ENCODE data around the gene RALBP1.
A peak's percentile ranks its signal among the peaks of the same experiment; 100 is the strongest.

Gene RALBP1

DNA sequence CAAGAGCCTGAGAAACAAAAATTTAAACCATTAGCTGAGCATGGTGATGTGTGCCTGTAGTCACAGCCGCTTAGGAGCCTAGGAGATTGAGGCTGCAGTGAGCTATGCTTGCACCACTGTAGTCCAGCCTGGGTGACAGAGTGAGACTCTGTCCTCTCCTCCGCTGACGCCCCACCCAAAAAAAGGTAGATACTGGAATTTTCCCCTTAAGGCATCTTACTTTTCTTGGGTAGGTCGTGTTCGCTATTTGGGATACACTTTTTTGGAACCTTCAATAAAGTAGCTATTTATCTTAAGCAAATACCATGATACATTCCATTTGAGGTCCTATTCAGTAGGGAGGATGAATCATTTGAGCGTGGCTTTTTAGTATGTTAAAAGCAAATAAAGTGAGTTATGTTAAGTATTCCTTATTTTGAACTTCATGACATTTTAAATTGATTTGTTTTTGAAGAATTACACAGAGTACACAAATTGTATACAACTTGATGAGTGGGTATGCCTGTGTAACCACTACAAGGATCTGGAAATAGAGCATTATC is 38.7 kb downstream of the RALBP1 start:
- no peak for DNase-seq

DNA sequence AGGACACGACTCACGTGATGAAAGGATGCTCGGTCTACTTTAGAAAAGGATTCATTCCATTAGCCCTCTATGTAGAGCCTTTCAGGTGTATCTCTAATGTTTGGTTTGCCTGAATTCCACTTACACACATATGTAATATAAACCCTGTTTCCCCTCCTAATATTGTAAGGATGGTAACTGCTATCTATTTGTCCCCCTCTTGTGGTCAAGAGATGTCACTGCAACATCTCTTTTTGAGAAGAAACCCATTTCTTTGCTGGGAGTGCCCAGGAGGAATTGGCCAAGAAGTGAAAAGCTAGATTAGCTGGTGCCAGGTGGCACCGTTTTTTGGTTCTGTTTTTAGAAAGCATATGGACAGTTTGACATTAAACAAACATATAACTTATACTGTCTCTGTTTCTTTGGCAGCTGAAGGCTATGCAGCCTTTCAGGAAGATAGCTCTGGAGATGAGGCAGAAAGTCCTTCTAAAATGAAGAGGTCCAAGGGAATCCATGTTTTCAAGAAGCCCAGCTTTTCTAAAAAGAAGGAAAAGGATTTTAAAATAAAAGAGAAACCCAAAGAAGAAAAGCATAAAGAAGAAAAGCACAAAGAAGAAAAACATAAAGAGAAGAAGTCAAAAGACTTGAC is 41.2 kb downstream of the RALBP1 start:
- DNase-seq = no peak

DNA sequence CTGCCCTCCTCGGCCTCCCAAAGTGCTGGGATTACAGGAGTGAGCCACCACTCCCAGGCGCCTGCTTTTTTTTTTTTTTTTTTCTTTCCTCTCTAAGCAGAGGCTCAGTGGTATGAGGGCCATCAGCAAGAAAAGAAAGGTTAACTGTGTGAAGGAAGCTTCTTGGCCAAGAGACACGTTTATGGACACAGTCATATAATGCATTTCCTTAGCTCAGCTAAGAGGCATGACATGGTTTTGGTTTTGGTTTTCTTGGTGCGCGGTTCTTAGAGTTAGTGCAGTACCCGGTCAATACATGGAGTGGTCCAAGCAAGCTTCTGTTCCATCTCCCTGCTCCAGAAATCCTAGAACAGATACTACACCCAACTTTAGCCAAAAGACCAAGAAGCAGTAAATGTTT is 42.6 kb downstream of the RALBP1 start:
- DNase-seq = no peak

DNA sequence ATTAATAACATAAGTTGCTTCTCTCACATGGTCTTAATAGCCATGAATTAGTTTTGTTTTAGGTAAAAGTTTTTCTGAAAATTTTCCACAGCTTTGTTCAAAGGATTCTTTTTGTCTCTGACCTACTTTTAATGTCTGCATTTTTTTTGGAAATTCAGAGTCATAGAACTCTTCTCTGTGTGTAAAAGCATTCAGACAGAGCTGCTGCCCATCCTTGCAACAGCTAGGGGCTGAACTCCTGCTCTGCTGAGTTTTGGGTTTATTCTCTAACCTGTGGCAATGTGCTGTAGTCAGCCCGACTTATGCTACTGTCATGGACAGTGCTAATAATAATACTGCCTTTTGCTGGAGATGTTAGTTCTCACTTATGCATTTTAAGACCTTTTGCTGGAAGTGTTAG is 44.1 kb downstream of the RALBP1 start:
- DNase-seq = no peak

DNA sequence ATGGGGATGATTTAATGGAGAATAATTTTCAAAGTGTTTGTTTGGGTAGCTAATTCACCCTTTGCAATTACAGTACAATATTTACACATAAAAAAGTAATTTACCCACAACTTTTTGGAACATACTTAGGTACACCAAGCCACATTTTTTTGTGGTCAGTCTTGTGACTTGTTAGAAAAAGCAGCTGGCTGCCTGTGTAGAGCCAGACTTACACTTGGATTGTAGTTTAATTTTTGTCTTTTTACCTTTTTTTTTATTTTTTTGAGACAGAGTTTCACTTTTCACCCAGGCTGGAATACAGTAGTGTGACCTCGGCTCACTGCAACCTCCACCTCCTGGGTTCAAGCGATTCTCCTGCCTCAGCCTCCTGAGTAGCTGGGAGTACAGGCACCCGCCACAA is 45.4 kb downstream of the RALBP1 start:
- no peak for DNase-seq

DNA sequence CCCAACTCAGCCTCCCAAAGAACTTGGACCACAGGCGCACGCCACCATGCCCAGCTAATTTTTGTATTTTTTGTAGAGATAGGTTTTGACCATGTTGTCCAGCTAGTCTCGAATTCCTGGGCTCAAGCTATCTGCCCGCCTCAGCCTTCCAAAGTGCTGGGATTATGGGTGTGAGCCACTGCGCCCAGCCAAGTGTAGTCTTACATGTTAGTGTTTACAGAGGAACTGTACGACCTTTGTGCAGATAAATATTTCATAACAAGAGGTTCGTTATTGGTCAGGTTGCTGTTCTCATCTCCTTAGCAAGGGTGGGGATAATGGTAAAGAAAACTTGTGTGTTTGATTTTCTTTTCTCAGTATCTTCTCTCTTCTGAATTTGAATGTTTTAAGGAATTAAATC is 46.5 kb downstream of the RALBP1 start:
- no peak for DNase-seq

DNA sequence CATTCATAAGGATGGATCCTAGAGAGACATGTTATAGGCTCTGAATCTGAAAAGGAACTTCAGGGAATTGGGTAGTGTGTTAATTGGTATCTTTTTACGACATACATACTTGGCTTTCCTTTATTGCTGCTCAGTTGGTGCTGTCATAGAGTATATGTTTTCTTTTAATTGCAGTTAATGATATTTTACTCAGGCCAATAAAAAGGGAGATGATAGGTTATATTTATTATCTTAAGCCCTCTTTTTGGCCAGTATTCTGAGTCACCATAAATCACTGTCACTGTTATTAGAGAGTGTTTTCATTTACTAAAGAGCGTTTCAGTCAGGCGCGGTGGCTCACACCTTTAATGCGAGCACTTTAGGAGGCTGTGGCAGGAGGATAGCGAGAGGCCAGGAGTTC is 47.6 kb downstream of the RALBP1 start:
- DNase-seq = no peak

DNA sequence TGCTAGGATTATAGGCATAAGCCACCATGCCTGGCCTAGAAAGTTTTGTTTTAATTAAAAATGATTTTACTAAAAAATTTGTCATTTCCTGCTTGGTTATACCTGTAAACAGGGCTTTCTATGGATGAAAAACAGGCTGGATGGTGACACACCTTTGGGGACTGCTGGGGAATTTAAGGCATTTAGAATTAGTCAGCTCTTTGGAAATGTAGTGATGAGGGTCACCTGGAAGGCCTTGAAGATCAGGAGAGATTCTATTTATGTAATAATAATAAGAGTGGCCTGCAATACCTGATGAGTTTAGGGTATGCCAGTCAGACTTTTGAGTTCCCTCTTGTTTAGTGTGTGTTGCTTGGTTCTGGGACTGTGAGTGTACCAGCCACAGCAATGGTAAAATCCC is 51.1 kb downstream of the RALBP1 start:
- no peak for DNase-seq

DNA sequence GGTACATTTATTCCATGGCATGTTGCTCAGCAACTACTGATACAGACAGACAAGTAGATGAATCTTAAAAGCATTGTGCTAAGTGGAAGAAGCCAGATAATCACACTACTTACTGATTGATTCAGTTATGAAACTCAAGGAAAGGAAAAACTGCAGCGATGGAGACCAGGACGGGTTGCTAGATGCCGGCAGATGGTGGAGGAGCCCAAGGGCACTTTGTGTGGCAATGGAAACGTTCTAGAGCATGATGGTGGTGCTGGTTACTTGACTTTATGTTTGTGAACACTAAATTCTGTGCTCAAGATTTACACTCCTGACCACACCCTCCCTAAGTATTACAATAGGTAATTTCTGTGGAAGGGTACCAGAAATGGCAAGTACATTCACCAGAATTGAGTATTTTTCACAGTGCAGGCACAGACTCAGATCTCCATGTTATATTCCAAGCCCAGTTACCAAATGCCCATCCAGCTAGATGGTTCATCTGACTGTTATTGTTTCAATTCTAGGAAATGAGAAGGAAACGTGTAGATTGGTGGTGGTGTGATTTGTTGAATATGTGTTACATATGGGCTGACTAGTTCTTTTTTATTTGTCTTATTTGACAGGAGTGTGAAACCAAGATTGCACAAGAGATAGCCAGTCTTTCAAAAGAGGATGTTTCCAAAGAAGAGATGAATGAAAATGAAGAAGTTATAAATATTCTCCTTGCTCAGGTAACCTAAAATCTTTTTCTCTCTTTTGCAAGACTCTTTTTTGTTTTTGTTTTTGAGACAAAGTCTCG is 55.1 kb downstream of the RALBP1 start:
- no peak for DNase-seq

DNA sequence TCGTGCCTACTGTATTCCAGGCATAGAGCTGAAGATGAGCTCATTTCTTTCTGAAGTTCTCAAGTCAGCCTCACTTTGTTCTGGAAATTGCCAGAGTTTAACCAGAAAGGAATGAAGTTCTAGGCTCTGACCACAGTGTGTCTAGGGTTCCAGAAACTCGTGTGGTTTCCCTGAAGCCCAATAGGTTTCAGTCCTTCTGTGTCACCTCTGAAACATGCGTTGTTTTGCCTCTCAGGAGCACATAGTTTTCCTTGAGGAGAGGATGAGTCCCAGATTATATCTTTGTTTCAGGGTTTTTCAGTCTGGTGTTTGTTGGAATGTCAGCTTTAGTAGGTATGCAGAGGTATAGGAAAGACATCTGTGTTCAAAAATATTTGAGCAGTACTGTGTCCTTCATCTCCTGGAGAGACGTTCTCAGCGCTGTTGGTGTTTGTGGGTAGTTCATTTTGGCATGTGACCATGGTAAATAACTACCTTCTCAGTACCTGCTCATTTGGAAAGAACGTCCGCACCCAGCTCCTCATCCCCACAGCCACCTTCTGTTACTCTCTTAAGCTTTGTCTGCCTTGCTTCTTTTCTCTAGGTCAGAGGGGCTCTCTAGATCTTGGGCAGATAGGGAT is 56.6 kb downstream of the RALBP1 start:
- no peak for DNase-seq

DNA sequence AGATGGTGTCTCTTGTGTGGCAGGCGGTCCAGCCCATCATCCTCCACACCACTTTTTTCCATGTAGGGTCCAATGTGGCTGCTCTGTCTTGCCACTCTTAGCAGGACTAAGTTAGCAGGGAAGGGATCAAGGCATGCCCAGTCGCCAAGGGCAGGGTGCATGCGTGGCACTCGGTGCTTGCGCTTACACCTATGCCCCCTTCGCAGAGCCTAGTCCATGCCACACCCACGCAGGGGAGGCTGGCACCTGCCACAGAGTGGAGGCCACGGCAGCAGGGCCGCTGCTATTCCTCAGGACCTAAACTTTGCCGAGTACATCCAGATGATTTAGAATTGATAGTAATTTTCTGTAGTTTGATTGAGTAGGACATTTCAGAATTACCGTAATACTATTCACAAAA is 59.5 kb downstream of the RALBP1 start:
- DNase-seq = no peak

DNA sequence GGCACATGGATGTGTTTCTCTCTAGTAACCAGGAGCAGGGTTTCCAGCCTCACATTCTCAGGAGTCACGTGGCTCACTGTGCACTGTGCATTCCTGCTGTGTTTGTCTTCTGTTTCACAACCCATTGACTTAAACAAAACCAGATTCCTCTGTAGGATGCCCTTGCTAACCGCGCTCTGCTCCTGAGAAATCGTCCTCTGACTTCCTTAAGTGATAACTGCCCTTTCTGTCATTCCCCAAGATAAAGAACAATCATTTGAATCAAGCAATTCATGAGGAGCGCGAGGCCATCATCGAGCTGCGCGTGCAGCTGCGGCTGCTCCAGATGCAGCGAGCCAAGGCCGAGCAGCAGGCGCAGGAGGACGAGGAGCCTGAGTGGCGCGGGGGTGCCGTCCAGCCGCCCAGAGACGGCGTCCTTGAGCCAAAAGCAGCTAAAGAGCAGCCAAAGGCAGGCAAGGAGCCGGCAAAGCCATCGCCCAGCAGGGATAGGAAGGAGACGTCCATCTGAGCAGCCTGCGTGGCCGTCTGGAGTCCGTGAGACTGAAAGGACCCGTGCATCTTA is 60.2 kb downstream of the RALBP1 start:
- DNase-seq = no peak

DNA sequence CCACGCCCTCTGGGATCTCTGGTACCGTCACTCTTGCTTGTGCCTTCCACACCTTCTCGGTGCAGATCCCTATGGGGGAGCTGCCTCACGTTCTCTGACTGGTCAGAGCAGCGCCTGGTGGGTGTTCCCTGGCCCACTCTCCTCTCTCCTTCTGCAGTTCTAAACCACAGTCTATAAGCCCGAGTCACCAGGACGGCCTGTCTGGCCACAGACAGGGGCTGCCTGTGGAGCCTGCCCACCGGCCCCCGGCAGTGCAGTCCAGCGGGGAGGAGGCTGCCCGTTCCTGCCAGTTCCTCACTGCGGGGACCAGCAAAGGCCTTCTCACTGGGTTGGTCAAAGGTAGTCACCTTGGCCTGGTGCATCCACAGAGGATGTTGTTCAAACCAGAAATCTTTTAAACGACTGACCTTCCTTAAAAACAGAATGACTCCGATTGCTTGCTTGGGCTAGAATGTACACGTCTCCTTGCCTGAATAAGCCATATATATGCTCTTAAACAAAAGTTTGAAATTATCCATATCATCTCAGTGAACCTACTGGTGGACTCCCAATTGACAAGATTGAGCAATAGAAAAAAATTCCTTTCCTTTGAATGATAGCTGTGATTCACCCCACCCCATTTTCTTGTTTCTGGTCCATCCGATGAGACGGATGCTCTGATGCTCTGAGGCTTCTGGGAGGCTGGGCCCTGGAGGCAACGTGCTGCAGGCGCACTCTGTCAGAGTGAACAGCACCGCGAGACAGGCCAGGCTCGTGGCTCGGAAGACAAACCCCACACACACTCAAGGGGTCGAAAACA is 61.2 kb downstream of the RALBP1 start:
- DNase-seq = no peak

DNA sequence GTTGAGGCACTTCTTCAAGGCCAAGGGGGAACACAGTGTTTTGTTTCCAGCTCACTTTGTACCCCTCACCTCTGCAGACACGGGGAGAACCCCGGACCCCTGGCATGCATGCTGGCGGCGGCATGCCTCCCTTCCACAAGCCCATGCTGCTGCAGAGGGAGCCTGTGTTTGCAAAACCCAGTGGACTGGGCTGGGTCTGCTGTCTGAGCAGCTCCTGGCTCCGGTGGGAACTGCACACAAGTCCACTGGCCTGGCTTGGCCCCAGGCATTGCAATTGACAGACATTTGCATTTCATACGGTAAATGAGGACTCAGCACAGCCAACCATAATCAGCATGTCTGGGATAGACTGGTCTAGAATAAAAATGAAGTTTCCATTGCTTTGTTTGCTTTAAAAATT is 62.4 kb downstream of the RALBP1 start:
- DNase-seq = no peak

DNA sequence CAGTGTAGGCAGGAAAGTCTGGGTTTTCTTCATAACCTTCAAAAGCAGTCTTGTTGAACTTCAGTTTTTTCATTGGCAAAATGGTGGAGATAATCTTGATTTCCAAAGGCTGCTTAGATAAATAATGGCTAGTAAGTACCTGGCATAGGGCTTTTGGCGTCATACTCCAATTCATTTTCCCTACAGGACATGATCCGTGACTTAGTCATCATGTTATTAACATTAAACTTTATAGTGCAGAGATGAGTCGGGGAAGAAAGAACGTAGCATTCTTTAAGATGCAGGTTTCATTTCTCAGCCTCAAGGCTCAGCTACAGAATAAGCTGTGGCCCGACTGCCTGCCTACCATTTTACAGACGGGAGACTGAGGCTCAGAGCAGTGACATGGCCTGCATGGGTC is 64.0 kb downstream of the RALBP1 start:
- DNase-seq = no peak

DNA sequence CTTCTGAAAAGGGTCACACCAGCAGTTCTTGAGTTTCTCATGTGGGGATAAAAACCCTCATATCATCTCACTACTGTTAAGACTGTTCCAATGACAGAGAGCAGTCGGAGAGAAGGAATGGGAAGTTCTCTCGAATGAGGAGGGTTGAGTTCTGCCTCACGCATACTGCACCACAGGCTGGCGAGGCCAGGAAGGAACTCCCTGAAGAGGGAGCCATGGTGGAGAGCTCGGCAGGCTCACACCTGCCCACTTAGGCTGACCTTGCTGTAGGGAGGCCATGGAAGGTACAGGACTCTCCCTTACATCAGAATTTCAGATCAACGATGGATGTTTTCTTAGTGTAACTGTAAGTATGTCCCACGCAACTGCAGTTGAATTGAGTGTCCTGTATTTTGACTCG is 64.6 kb downstream of the RALBP1 start:
- DNase-seq = no peak

DNA sequence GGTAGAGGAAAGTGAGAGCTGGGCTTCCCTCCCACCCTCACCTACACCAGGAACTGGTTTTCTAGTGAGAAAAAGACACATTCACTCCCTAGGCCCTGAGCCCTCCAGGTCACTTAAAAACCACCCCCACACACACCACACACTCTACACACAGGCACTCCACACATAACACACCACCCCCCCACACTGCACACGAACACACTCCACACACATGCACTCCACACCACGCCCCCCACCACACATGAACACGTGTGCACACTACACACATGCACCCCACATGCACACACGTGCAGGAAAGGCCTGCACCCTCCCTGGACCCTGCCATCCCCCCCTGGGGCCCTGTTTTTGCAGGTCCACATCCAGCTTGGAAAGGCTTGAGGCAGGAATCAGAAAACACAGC is 67.6 kb downstream of the RALBP1 start:
- no peak for DNase-seq

DNA sequence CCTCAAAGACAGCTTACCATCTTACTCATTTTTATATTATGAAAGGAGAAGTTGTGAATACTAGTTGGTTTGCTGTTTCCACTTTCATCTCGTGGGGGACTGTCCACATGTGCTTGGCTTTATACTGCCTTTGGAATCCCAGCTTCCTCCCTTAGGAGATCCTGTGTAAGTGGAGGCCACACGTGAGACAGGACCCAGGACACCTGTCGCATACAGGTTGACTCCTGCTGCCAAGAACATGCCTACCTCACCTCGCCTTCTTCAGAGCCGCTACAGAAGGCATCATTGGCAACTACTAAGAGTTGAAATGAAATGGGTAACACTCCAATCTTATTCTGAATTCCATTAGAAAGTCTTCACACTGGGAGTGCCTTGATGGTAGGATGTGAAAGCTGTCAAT is 69.7 kb downstream of the RALBP1 start:
- DNase-seq = no peak

DNA sequence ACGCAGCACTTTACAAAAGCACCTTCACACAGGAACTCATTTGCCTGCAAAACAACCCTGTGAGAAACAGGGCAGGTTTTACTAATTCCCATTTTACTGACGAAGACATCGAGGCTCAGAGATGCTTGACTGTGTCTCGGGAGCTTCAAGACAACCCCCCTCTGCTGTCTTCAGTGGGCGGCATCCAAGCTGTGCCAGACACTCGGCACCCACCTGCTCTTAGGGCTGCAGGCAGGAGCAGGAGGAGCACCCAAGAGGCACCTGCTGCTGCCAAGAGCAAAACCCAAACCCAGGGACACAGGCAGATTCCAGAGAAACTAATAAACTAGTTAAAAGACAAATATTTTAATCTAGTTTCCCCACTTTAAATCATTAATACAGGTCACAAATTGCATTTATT is 71.2 kb downstream of the RALBP1 start:
- DNase-seq = no peak

DNA sequence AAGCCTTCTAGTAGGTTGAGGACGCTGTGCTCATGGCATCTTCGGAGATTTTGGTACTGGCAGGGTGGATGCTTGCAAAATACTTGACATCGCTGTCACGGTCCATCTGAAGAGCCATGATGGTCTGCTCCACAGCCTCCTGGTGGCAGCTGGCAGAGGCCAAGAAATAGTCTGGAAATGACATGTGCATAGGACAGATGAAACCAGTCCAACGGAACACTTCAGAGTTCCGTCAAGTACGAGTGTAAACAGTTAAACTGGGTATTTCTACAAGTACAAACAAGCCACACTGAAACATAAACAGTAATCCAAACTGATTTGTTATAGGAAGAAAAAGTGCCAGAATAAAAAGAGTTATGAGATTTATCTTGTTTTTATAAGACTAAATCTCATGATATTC is 72.5 kb downstream of the RALBP1 start:
- DNase-seq = peak; percentile 56

DNA sequence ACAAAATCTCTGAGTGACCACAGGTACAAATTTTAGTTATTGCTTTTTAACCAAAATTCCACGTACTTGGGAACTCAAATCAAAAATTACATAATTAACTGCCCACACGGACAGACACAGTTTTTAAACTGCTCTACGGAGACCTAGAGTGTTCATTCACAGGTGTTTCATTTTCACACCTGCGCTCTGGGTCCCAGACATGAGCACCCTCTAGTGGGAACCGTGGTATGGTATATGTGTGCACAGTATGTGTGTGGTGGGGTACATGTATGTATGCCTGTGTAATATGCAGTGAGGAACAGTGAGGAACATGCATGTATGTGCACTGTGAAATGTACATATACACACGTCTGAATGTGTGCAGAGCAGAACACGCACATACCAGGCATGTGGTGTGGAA is 74.1 kb downstream of the RALBP1 start:
- DNase-seq = no peak

DNA sequence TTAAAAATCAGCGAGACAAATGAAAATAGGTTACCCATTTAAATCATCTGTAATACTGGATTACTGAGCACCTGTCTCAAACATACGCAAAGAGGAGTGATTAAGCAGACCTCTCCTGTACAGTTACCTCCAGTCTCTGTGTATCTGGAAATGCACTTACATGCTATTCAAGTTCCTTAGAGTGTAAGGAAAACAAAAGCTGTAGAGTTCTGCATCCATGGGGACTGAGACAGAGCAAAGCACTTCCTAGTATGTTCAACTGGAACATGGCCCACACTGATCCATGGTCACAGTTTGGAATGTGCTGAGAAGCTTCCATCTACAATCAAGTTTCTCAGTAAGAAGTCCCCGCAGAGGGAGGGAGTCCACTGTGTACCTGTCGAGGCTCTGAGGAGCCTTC is 75.1 kb downstream of the RALBP1 start:
- no peak for DNase-seq

DNA sequence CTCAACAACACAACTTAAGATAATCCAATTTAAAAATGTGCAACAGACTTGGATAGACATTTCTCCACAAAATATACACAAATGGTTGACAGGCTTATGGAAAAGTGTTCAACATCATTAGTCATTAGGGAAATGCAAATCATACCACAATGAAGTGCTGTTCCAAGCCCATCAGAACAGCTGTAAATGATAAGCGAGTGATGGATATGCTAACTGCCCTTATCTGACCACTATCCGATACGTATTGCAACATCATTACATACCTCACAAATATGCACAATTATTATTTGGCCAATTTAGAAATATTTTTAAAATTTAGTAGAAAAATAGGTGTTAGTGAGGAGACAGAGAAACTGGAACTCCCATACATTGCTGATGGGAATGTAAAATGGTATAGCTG is 76.9 kb downstream of the RALBP1 start:
- no peak for DNase-seq

Data from SHP77 treated with DMSO at 0.1 percent for 48 hours (cell line).